Lower leg skin (tissue), 4 donors: Measurements from ENCODE around the gene LRRC15. TPM values are rescaled to one million over a fixed set of nuclear protein-coding genes. Genes with fewer than 3 reads are reported as not detected.

Source experiments
- DNase-seq, 2 donors: peaks; one replicate each; pipeline ENCODE4 v3.0.0-alpha.2; 2019; ENCODE audit warnings: low spot score in 2 of 2
- H3K4me3 ChIP-seq: fragments of 200-600 bp; sonication (generic); 2 replicates; pipeline ENCODE4 v1.5.1; 2017; ENCODE audit warnings: mild to moderate bottlenecking, low read depth; ENCODE audit not compliant: poor library complexity, severe bottlenecking
- POLR2A ChIP-seq, 2 donors: fragments of 450-650 bp; IDR thresholded peaks; one replicate each; pipeline ENCODE4 v1.6.1; 2016 to 2017; ENCODE audit warnings: antibody characterized with exemption in 2 of 2, mild to moderate bottlenecking in 1 of 2, moderate library complexity in 1 of 2
- WGBS, 2 donors: methylation state at CpG; one replicate each; pipeline ENCODE4 v1.1.5; 2018; 5-methylcytosine and 5-hydroxymethylcytosine counted together
- intact Hi-C: fragments of 100-400 bp; cut with DNase I; formaldehyde crosslinking; loops from one replicate; pipeline ENCODE4 v1.15.0; 2023; ENCODE audit warnings: low total_unique reads
- total RNA-seq, 4 donors: library from RNA; depleted of rRNA; stranded (reverse); fragments of >200 nt; gene quantifications; one replicate each; pipeline ENCODE4 v1.1.0, GENCODE V29; 2016
- TF ChIP-seq, protein P1 (sequence below), 3 donors: fragments of 450-650 bp; IDR thresholded peaks; one replicate each; pipeline ENCODE4 v1.5.1; 2016; ENCODE audit warnings: antibody characterized with exemption in 3 of 3, mild to moderate bottlenecking in 3 of 3, moderate library complexity in 2 of 3

The LRRC15 gene
- total RNA-seq, 4 donors from 2014 or later: 0.08 to 21.0 (median 0.63) TPM

DNA sequence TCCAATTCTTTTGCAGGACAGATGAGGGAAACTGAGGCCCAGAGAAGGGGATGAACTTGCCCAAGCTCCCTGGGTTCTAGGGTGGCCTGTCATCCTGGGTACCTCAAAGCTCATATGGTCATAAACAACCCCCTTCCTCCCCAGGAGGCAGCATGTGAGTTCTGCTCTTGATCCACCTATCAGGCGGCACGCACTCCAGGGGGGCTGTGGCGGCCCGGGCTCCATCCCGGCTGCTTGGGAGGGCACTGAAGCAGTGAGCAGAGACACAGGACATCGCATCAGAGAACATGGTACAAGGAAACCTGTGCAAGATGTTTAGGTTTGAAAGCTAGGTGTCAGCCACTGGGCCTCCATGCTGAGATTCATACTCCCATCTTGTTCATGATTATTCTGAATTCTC is 52.6 kb downstream of the LRRC15 start:
- no peak for DNase-seq
- intact Hi-C loops: loop anchor here (5.0 to 10.0 kb wide), 3 partner anchors 182 to 652 kb away; partner anchors contain the start of gene HES1
- no peak for TF ChIP-seq POLR2A (IDR thresholded peaks at IDR 0.05)
- TF ChIP-seq, protein P1, sequence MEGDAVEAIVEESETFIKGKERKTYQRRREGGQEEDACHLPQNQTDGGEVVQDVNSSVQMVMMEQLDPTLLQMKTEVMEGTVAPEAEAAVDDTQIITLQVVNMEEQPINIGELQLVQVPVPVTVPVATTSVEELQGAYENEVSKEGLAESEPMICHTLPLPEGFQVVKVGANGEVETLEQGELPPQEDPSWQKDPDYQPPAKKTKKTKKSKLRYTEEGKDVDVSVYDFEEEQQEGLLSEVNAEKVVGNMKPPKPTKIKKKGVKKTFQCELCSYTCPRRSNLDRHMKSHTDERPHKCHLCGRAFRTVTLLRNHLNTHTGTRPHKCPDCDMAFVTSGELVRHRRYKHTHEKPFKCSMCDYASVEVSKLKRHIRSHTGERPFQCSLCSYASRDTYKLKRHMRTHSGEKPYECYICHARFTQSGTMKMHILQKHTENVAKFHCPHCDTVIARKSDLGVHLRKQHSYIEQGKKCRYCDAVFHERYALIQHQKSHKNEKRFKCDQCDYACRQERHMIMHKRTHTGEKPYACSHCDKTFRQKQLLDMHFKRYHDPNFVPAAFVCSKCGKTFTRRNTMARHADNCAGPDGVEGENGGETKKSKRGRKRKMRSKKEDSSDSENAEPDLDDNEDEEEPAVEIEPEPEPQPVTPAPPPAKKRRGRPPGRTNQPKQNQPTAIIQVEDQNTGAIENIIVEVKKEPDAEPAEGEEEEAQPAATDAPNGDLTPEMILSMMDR (IDR thresholded peaks at IDR 0.05): no peak
- 93 to 94% methylated on average over 6 of the region's 6 CpGs for WGBS, 2 donors
- no peak overlapping the region for H3K4me3 ChIP-seq

DNA sequence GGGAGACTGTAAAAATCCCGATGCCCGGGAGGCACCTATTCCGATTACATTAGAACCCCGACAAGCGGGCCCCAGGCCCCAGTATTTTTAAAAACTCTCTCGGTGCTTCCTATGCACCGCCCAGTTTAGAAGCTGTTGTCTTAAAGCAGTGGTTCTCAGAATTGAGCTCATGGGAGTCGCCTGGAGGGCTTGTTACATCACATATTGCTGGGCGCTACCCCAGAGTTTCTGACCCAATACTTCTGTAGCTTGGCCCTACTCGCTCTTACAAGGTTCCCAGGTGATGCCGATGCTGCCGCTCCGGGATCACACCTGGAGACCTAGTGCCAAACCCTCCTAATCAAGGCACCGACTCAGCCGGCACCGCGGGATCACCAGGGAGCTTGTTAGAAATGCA is 53.6 kb downstream of the LRRC15 start:
- TF ChIP-seq, protein P1 (IDR thresholded peaks at IDR 0.05): no peak
- no peak for TF ChIP-seq POLR2A (IDR thresholded peaks at IDR 0.05)
- intact Hi-C loops: loop anchor here (5.0 to 10.0 kb wide), 3 partner anchors 181 to 651 kb away; partner anchors contain the start of gene HES1
- DNase-seq: no peak
- H3K4me3 ChIP-seq: no peak overlapping the region
- 13 to 14% methylated on average over 16 to 17 of the region's 17 CpGs for WGBS, 2 donors

DNA sequence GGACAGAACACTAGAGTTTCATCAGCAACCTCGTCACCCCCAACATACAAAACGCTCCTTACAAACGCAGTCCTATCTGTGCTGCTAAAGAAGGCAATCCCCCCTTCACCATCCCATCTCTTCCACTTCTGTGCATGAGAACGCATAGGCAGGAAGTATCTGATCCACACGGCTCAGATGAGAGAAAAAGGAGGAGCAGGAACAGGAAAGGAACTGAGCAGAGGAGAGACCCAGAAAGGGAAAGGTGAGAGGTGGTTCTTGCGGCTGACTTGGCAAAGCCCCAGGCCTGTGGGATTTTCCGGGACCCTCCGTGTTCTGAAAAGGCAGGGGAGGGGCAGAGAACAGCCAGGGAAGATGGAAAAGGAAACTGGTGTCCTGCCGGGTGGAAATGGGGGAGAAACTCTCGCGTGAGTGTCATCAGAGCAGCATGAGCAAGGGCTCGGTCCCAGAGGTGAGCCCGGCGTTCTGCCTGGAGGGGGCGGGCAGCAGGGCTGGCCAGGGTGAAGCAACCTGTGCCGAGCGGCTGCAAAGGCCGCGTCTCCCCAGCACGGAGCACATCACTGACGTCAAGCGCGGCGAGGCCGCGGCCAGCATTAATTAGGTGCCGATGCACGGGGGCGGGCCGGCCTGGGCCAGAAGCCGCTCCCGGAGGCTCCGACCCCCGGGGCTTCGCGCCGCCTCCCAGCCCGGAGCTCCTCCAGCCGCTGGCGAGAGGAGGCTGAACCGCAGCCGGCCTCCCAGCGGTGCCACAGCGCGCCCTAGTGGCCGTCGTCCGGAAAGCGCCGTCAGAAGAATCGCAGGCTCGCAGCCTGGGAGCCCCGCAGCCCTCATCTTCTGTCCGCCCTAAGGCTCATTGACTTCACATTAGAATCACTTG is 54.2 kb downstream of the LRRC15 start:
- peak overlapping the region; percentile 21 for H3K4me3 ChIP-seq
- WGBS, 2 donors: 1 to 2% methylated on average over 32 to 53 of the region's 54 CpGs
- intact Hi-C loops: loop anchor here (5.0 to 10.0 kb wide), 3 partner anchors 181 to 651 kb away; partner anchors contain the start of gene HES1
- no peak for TF ChIP-seq POLR2A (IDR thresholded peaks at IDR 0.05)
- TF ChIP-seq, protein P1 (IDR thresholded peaks at IDR 0.05): peak in 1 of 3 donors; percentile 67
- DNase-seq: peak; percentile 67 to 97

DNA sequence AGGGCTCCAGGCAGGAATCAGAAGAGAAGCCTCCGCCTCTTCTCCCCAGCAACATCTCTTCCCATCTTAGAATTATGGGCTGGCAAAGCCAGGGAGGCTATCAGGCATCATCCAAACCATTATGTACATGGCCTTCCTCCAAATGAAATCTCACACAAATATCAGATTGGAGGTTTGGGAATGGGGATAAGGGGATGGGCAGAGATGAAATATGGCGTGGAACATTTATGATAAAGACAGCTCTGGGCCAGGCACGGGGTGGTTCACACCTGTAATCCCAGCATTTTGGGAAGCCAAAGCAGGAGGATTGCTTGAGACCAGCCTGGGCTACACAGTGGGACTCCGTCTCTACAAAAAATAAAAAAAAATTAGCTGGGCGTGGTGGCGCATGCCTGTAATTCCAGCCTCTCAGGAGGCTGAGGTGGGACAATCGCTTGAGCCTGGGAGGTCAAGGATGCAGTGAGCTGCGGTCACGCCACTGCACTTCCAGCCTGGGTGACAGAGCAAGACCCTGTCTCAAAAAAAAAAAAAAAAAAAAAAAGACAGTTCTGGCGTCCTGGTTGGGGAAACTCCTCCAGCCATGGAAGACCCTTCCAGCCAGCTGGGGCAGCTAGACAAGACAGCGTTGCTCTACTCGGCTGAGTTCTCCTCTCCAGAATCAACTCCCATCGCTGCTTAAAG is 55.0 kb downstream of the LRRC15 start:
- TF ChIP-seq, protein P1 (IDR thresholded peaks at IDR 0.05): no peak
- no peak for TF ChIP-seq POLR2A (IDR thresholded peaks at IDR 0.05)
- H3K4me3 ChIP-seq: no peak overlapping the region
- 54 to 57% methylated on average over 13 of the region's 13 CpGs for WGBS, 2 donors
- intact Hi-C loops: loop anchor here (5.0 to 10.0 kb wide), 3 partner anchors 180 to 650 kb away; partner anchors contain the start of gene HES1
- no peak for DNase-seq

DNA sequence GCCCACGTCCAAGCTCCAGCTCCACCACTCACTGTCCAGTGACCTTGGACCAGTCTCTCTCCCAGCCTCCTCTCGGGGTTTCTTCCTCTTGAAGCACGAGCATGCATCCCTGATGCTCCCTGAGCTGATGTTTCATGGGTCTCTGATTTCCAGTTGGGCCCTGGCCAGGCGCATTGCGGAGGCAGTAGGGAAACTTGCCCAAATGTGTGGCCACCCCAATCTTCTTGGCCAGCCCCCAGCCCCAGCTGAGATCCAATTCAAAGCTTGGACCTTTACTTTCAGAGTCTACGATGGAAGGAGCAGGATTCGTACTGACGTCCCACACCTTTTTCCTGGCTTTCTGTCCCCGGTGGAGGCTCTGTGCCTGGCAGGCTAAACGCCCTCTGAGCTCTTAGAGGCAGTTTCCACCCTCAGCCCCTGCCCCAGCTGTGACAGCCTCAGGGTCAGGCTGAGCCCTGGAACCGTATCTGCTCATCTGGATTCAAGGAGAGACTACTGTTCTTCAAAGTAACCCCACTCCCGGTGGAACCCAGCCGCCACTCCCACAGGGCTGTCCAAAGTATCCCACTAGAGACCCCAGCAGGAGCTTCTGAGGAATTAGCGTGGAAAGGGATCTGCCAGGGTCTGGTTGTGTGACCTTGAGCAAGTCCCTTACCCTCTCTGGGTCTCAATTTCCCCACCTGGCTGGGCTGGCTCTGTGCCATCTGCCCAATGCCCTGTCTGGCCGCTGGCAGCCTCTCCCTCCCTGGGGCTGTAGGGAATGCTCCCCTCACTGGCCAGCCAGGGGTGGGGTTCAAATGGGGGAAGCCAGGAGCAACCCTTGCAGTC is 55.8 kb downstream of the LRRC15 start:
- intact Hi-C loops: loop anchor here (10.0 kb wide), 2 partner anchors 179 to 649 kb away; partner anchors contain the start of gene HES1
- no peak overlapping the region for H3K4me3 ChIP-seq
- 29 to 45% methylated on average over 13 to 15 of the region's 15 CpGs for WGBS, 2 donors
- TF ChIP-seq POLR2A (IDR thresholded peaks at IDR 0.05): no peak
- TF ChIP-seq, protein P1 (IDR thresholded peaks at IDR 0.05): no peak
- DNase-seq: peak; percentile 66 to 96
